ENCODE data around the gene STH. TPM values are rescaled to one million over a fixed set of nuclear protein-coding genes. Genes with fewer than 3 reads are reported as not detected.

Gene STH
- total RNA-seq, 1 experiment from 2014 or later: not detected

GRCh38 chr17:45958307-45958706 is 40.7 kb upstream of the STH start:
- BruUV-seq (replicated peaks): no TSS peak
- no peak for ATAC-seq
- ChIA-PET POLR2A (no interaction called here), CTCF (no interaction called here)
- Histone ChIP-seq H3K36me3 (ENCODE audit: control insufficient read depth, insufficient read depth, low read length) (no peaks in the 10 kb centered on the region), H3K4me1 (ENCODE audit: control insufficient read depth, insufficient read depth, low read length) (no peaks in the 10 kb centered on the region), H3K9me3 (ENCODE audit: control insufficient read depth, insufficient read depth, low read depth, low read length) (no peaks in the 10 kb centered on the region), H3K27ac (ENCODE audit: low read length) (no peak overlapping the region), H3K27me3 (ENCODE audit: control insufficient read depth, insufficient read depth, low read length) (no peaks in the 10 kb centered on the region), H3K4me3 (ENCODE audit: low read depth in 2 of 2, low read length in 2 of 2) (no peak overlapping the region)
- in situ Hi-C loops (cut with HindIII; ENCODE audit: low pct_unique_long_range_greater_than_20kb, low sequenced_read_pairs): no loop called here
- no peak for TF ChIP-seq TCF7L2 (IDR thresholded peaks at IDR 0.05; ENCODE audit: low read depth, low read length)
- no peak for TF ChIP-seq SIN3A (IDR thresholded peaks at IDR 0.05; ENCODE audit: borderline replicate concordance, insufficient read depth, low read depth, low read length)
- no peak for TF ChIP-seq POLR2AphosphoS5 (IDR thresholded peaks at IDR 0.05; ENCODE audit: low read depth, low read length)
- DNase-seq (ENCODE audit: low read depth, low spot score): no peak
- intact Hi-C loops (cut with micrococcal nuclease; ENCODE audit: unreplicated experiment): no loop called here

DNA sequence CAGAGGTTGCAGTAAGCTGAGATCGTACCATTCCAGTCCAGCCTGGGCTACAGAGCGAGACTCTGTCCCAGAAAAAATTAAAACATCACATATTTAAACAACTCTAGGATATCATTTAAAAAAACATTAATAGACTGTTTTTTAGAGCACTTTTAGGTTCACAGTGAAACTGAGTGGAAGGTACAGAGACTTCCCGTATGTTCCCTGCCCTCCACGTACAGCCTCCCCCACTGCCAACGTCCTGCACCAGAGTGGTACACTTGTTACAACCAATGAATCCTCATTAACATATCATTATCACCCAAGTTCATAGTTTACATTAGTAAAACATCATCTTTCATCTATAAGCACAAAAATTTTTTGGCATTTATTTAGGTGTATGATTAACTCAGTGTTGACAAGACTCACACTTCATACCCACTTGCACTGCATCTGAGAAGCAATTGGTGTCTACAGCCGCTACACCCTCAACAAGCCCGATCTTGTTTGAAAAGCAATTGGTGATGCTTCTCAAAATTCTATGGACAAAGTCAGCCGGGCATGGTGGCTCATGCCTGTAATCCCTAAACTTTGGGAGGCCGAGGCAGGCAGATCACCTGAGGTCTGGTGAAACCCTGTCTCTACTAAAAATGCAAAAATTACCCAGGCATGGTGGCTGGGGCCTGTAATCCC is 39.9 kb upstream of the STH start:
- ChIA-PET POLR2A (no interaction called here), CTCF (no interaction called here)
- intact Hi-C loops (cut with micrococcal nuclease; ENCODE audit: unreplicated experiment) (no loop called here), in situ Hi-C loops (cut with HindIII; ENCODE audit: low pct_unique_long_range_greater_than_20kb, low sequenced_read_pairs) (no loop called here)
- no peaks in the 10 kb centered on the region for H3K4me1 ChIP-seq (ENCODE audit: control insufficient read depth, insufficient read depth, low read length)
- H3K9me3 ChIP-seq (ENCODE audit: control insufficient read depth, insufficient read depth, low read depth, low read length): no peaks in the 10 kb centered on the region
- no peak overlapping the region for H3K4me3 ChIP-seq (ENCODE audit: low read depth in 2 of 2, low read length in 2 of 2)
- H3K27me3 ChIP-seq (ENCODE audit: control insufficient read depth, insufficient read depth, low read length): no peaks in the 10 kb centered on the region
- no peak for ATAC-seq
- no TSS peak for BruUV-seq (replicated peaks)
- H3K36me3 ChIP-seq (ENCODE audit: control insufficient read depth, insufficient read depth, low read length): no peaks in the 10 kb centered on the region
- no peak for DNase-seq (ENCODE audit: low read depth, low spot score)
- H3K27ac ChIP-seq (ENCODE audit: low read length): no peak overlapping the region
- TF ChIP-seq, protein P1, sequence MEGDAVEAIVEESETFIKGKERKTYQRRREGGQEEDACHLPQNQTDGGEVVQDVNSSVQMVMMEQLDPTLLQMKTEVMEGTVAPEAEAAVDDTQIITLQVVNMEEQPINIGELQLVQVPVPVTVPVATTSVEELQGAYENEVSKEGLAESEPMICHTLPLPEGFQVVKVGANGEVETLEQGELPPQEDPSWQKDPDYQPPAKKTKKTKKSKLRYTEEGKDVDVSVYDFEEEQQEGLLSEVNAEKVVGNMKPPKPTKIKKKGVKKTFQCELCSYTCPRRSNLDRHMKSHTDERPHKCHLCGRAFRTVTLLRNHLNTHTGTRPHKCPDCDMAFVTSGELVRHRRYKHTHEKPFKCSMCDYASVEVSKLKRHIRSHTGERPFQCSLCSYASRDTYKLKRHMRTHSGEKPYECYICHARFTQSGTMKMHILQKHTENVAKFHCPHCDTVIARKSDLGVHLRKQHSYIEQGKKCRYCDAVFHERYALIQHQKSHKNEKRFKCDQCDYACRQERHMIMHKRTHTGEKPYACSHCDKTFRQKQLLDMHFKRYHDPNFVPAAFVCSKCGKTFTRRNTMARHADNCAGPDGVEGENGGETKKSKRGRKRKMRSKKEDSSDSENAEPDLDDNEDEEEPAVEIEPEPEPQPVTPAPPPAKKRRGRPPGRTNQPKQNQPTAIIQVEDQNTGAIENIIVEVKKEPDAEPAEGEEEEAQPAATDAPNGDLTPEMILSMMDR (IDR thresholded peaks at IDR 0.05): no peak
- no peak for TF ChIP-seq TCF7L2 (IDR thresholded peaks at IDR 0.05; ENCODE audit: low read depth, low read length)
- TF ChIP-seq SIN3A (IDR thresholded peaks at IDR 0.05; ENCODE audit: borderline replicate concordance, insufficient read depth, low read depth, low read length): no peak
- TF ChIP-seq REST (IDR thresholded peaks at IDR 0.05; ENCODE audit: insufficient read depth in 1 of 2, low read depth in 2 of 2, low read length in 1 of 2): no peak
- no peak for TF ChIP-seq POLR2AphosphoS5 (IDR thresholded peaks at IDR 0.05; ENCODE audit: low read depth, low read length)

- CTCF ChIA-PET: no interaction called here
- Histone ChIP-seq H3K4me1 (ENCODE audit: control insufficient read depth, insufficient read depth, low read length) (no peaks in the 10 kb centered on the region), H3K27ac (ENCODE audit: low read length) (no peak overlapping the region), H3K9me3 (ENCODE audit: control insufficient read depth, insufficient read depth, low read depth, low read length) (no peaks in the 10 kb centered on the region), H3K27me3 (ENCODE audit: control insufficient read depth, insufficient read depth, low read length) (no peaks in the 10 kb centered on the region), H3K4me3 (ENCODE audit: low read depth in 2 of 2, low read length in 2 of 2) (no peak overlapping the region), H3K36me3 (ENCODE audit: control insufficient read depth, insufficient read depth, low read length) (no peaks in the 10 kb centered on the region)
- no peak for ATAC-seq
- no TSS peak for BruUV-seq (replicated peaks)
- in situ Hi-C loops (cut with HindIII; ENCODE audit: low pct_unique_long_range_greater_than_20kb, low sequenced_read_pairs) (no loop called here), intact Hi-C loops (cut with micrococcal nuclease; ENCODE audit: unreplicated experiment) (no loop called here)
- TF ChIP-seq, protein P1 (IDR thresholded peaks at IDR 0.05): no peak
- no peak for TF ChIP-seq SIN3A (IDR thresholded peaks at IDR 0.05; ENCODE audit: borderline replicate concordance, insufficient read depth, low read depth, low read length)
- TF ChIP-seq TCF7L2 (IDR thresholded peaks at IDR 0.05; ENCODE audit: low read depth, low read length): no peak
- no peak for TF ChIP-seq POLR2AphosphoS5 (IDR thresholded peaks at IDR 0.05; ENCODE audit: low read depth, low read length)
- no peak for TF ChIP-seq REST (IDR thresholded peaks at IDR 0.05; ENCODE audit: insufficient read depth in 1 of 2, low read depth in 2 of 2, low read length in 1 of 2)
- DNase-seq (ENCODE audit: low read depth, low spot score): no peak
- POLR2A ChIA-PET: no interaction called here
Measured at GRCh38 chr17:45960311-45960710, 38.7 kb upstream of the STH start.
